H9 (cell line): ENCODE data around the gene TPP2. TPM values are rescaled to one million over a fixed set of nuclear protein-coding genes. Genes with fewer than 3 reads are reported as not detected.

ENCODE experiments used
- DNase-seq: peaks from one replicate; pipeline ENCODE4 v3.0.0-alpha.2; 2017
- H2AFZ ChIP-seq: one replicate; pipeline ENCODE4 v1.6.1; 2013; ENCODE audit warnings: mild to moderate bottlenecking, low read length, control low read depth, moderate library complexity
- H2AK5ac ChIP-seq: 2 replicates; pipeline ENCODE4 v1.6.1; 2013; ENCODE audit warnings: low read length, control low read depth, mixed read lengths; ENCODE audit not compliant: insufficient read length
- H2BK120ac ChIP-seq: one replicate; pipeline ENCODE4 v1.6.1; 2013; ENCODE audit warnings: low read depth, mild to moderate bottlenecking, low read length, control low read depth, inconsistent platforms; ENCODE audit not compliant: poor library complexity, severe bottlenecking
- H2BK12ac ChIP-seq: 2 replicates; pipeline ENCODE4 v1.6.1; 2013; ENCODE audit warnings: low read length, control low read depth, mixed read lengths, low read depth; ENCODE audit not compliant: insufficient read length
- H2BK15ac ChIP-seq: 2 replicates; pipeline ENCODE4 v1.6.1; 2013; ENCODE audit warnings: low read depth, low read length, control low read depth
- H2BK20ac ChIP-seq: one replicate; pipeline ENCODE4 v1.6.1; 2013; ENCODE audit warnings: low read depth, mild to moderate bottlenecking, low read length, control low read depth, inconsistent platforms; ENCODE audit not compliant: poor library complexity, severe bottlenecking
- H2BK5ac ChIP-seq: 2 replicates; pipeline ENCODE4 v1.6.1; 2013; ENCODE audit warnings: low read length, control low read depth, mixed read lengths; ENCODE audit not compliant: insufficient read length
- H3K14ac ChIP-seq: 2 replicates; pipeline ENCODE4 v1.6.1; 2013; ENCODE audit warnings: low read length, control low read depth; ENCODE audit not compliant: insufficient read depth
- H3K18ac ChIP-seq: 2 replicates; pipeline ENCODE4 v1.6.1; 2013; ENCODE audit warnings: low read depth, mild to moderate bottlenecking, mixed read lengths, low read length, control low read depth; ENCODE audit not compliant: insufficient read length
- H3K23ac ChIP-seq: 2 replicates; pipeline ENCODE4 v1.6.1; 2013; ENCODE audit warnings: low read length, control low read depth, mixed read lengths, low read depth; ENCODE audit not compliant: insufficient read length
- H3K23me2 ChIP-seq: 2 replicates; pipeline ENCODE4 v1.6.1; 2013; ENCODE audit warnings: low read depth, mild to moderate bottlenecking, mixed read lengths, low read length, control low read depth; ENCODE audit not compliant: insufficient read length, poor library complexity, severe bottlenecking
- H3K27ac ChIP-seq: 2 replicates; pipeline ENCODE4 v1.5.1; 2013; ENCODE audit warnings: low read length, control low read depth, mixed read lengths, low read depth; ENCODE audit not compliant: insufficient read length
- H3K27me3 ChIP-seq: 2 replicates; pipeline ENCODE4 v1.6.1; 2013; ENCODE audit warnings: low read length, control low read depth, inconsistent platforms; ENCODE audit not compliant: insufficient read depth
- H3K4ac ChIP-seq: 2 replicates; pipeline ENCODE4 v1.6.1; 2013; ENCODE audit warnings: low read depth, mild to moderate bottlenecking, control low read depth, inconsistent platforms, low read length, moderate library complexity
- H3K4me1 ChIP-seq: 2 replicates; pipeline ENCODE4 v1.6.1; 2013; ENCODE audit warnings: low read length, control low read depth, inconsistent platforms; ENCODE audit not compliant: insufficient read depth
- H3K4me2 ChIP-seq: 2 replicates; pipeline ENCODE4 v1.6.1; 2013; ENCODE audit warnings: low read length, control low read depth, mixed read lengths; ENCODE audit not compliant: insufficient read length, insufficient read depth
- H3K56ac ChIP-seq: 2 replicates; pipeline ENCODE4 v1.6.1; 2013; ENCODE audit warnings: low read depth, mild to moderate bottlenecking, mixed read lengths, low read length, control low read depth; ENCODE audit not compliant: insufficient read length
- H3K79me1 ChIP-seq: 2 replicates; pipeline ENCODE4 v1.6.1; 2013; ENCODE audit warnings: low read depth, mild to moderate bottlenecking, moderate library complexity, low read length, control low read depth, inconsistent platforms; ENCODE audit not compliant: insufficient read depth, poor library complexity, severe bottlenecking
- H3K79me2 ChIP-seq: 2 replicates; pipeline ENCODE4 v1.6.1; 2013; ENCODE audit warnings: low read length, control low read depth, inconsistent platforms; ENCODE audit not compliant: insufficient read depth
- H3K9ac ChIP-seq: 2 replicates; pipeline ENCODE4 v1.6.1; 2013; ENCODE audit warnings: low read length, control low read depth, mixed read lengths; ENCODE audit not compliant: insufficient read length; ENCODE audit errors: extremely low read depth
- H3K9me3 ChIP-seq: one replicate; pipeline ENCODE4 v1.6.1; 2013; ENCODE audit warnings: low read depth, low read length, inconsistent platforms; ENCODE audit not compliant: control insufficient read depth
- H3T11ph ChIP-seq: one replicate; pipeline ENCODE4 v1.6.1; 2013; ENCODE audit warnings: mild to moderate bottlenecking, low read length, control low read depth, inconsistent platforms
- H4K20me1 ChIP-seq: one replicate; pipeline ENCODE4 v1.6.1; 2013; ENCODE audit not compliant: control insufficient read depth, insufficient read length, insufficient read depth
- H4K5ac ChIP-seq: 2 replicates; pipeline ENCODE4 v1.6.1; 2013; ENCODE audit warnings: low read depth, mild to moderate bottlenecking, mixed read lengths, low read length, control low read depth; ENCODE audit not compliant: insufficient read length
- H4K8ac ChIP-seq: replicated peaks from 2 replicates; pipeline ENCODE4 v1.6.1; 2013; ENCODE audit warnings: low read length, control low read depth, mixed read lengths, low read depth; ENCODE audit not compliant: insufficient read length
- H4K91ac ChIP-seq: 2 replicates; pipeline ENCODE4 v1.6.1; 2013; ENCODE audit warnings: low read depth, mild to moderate bottlenecking, moderate library complexity, mixed read lengths, low read length, control low read depth; ENCODE audit not compliant: insufficient read length
- H3K27ac Mint-ChIP-seq, 3 experiments: 2 replicates in 2 of 3; 3 replicates in 1 of 3; pipeline ENCODE4 v1.8.0; 2020 to 2021; ENCODE audit warnings: mixed read lengths in 3 of 3, mild to moderate bottlenecking in 1 of 3, moderate library complexity in 1 of 3
- H3K27me3 Mint-ChIP-seq: 2 replicates; pipeline ENCODE4 v1.8.0; 2021; ENCODE audit warnings: low read depth, mild to moderate bottlenecking, moderate library complexity, mixed read lengths
- H3K36me3 Mint-ChIP-seq, 3 experiments: 2 replicates in 2 of 3; 3 replicates in 1 of 3; pipeline ENCODE4 v1.8.0; 2020 to 2021; ENCODE audit warnings: low read depth in 3 of 3, mixed read lengths in 3 of 3; ENCODE audit not compliant: insufficient read depth in 1 of 3
- H3K4me1 Mint-ChIP-seq, 2 experiments: 2 replicates each; pipeline ENCODE4 v1.8.0; 2020; ENCODE audit warnings: mixed read lengths in 2 of 2
- H3K4me3 Mint-ChIP-seq, 2 experiments: 2 replicates in 1 of 2; 3 replicates in 1 of 2; pipeline ENCODE4 v1.8.0; 2020 to 2021; ENCODE audit warnings: mild to moderate bottlenecking in 2 of 2, mixed read lengths in 2 of 2, moderate library complexity in 1 of 2
- H3K9me3 Mint-ChIP-seq, 2 experiments: 2 replicates in 1 of 2; 3 replicates in 1 of 2; pipeline ENCODE4 v1.8.0; 2020; ENCODE audit warnings: mild to moderate bottlenecking in 2 of 2, mixed read lengths in 2 of 2, moderate library complexity in 1 of 2
- WGBS: extraction: QIAGEN DNeasy Blood & Tissue Kit; methylation state at CpG from one replicate; pipeline ENCODE4 v1.1.7; 2013; ENCODE audit warnings: missing lambda C conversion rate, low lambda C conversion rate, mixed read lengths; ENCODE audit not compliant: insufficient read length; ENCODE audit errors: extremely low coverage; 5-methylcytosine and 5-hydroxymethylcytosine counted together
- total RNA-seq: library from RNA; stranded (reverse); gene quantifications from 2 replicates; pipeline ENCODE4 v1.2.1, GENCODE V29; 2021
- TF ChIP-seq, protein P1 (sequence below): fragments of 200-600 bp; sonication (generic); conservative IDR thresholded peaks from 3 replicates; pipeline ENCODE4 v1.8.0; 2021; ENCODE audit warnings: antibody characterized with exemption, mild to moderate bottlenecking

Gene TPP2
- total RNA-seq, 1 experiment from 2014 or later: 63.5 TPM

DNA sequence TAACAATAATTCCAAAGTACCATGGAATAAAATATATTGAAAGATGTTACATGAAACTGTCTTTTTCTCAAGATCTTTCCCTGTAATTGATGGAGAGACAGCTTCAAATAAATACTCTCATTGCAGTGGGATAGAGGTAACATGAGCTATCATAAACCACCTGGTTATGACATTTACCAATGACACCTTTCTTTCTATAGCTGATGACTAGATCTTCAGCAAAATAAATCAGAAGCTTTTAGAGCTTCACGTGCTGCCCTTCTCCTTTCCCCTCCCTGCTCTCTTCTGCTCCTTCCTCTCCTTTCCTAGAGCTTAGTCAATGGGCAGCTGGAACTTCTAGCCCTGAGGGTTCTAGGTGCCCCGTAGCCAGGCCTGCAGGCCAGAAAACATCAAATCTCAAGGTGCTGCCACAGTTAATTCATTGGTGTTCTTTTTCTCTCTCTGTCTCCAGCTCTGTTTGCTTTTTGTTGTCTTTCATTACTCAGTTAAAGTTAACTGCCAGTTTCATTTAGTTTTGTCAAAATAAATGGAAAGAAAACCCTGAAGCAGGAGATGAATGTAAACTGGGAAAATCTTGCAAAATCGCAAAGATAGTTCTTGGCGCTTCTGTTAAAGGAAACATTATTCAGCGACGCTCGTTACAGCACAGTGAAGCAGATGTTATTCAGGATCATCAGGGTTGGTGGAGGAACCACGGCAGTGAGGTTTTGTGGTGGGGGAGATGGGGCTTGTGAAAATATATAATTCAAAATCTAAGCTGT lies 106.4 kb downstream of the TPP2 start:
- Histone ChIP-seq H3K56ac (no peak overlapping the region), H3K4me1 (peaks cover 2% of the 10 kb centered on the region; the same call in 1 of the 2 replicates), H2AK5ac (no peak overlapping the region), H4K5ac (no peak overlapping the region), H3K27ac (no peak overlapping the region), H2BK120ac (no peak overlapping the region), H3K4ac (no peak overlapping the region), H3K27me3 (no peaks in the 10 kb centered on the region), H2BK15ac (no peak overlapping the region), H3K23me2 (no peaks in the 10 kb centered on the region), H3K23ac (no peak overlapping the region), H3K79me2 (no peaks in the 10 kb centered on the region), H2BK5ac (no peak overlapping the region), H3K9ac (no peak overlapping the region), H2AFZ (no peak overlapping the region), H3K9me3 (no peaks in the 10 kb centered on the region), H2BK12ac (no peak overlapping the region), H4K8ac (no peak overlapping the region), H3K14ac (no peak overlapping the region), H2BK20ac (no peak overlapping the region), H3T11ph (no peak overlapping the region), H4K20me1 (no peaks in the 10 kb centered on the region), H3K79me1 (no peaks in the 10 kb centered on the region), H4K91ac (no peak overlapping the region), H3K18ac (no peak overlapping the region), H3K4me2 (no peak overlapping the region)
- WGBS: no CpG with 5 or more reads among the region's 8 CpGs
- TF ChIP-seq, protein P1, sequence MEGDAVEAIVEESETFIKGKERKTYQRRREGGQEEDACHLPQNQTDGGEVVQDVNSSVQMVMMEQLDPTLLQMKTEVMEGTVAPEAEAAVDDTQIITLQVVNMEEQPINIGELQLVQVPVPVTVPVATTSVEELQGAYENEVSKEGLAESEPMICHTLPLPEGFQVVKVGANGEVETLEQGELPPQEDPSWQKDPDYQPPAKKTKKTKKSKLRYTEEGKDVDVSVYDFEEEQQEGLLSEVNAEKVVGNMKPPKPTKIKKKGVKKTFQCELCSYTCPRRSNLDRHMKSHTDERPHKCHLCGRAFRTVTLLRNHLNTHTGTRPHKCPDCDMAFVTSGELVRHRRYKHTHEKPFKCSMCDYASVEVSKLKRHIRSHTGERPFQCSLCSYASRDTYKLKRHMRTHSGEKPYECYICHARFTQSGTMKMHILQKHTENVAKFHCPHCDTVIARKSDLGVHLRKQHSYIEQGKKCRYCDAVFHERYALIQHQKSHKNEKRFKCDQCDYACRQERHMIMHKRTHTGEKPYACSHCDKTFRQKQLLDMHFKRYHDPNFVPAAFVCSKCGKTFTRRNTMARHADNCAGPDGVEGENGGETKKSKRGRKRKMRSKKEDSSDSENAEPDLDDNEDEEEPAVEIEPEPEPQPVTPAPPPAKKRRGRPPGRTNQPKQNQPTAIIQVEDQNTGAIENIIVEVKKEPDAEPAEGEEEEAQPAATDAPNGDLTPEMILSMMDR: no peak
- Mint-ChIP-seq H3K4me3 (no peak overlapping the region), H3K36me3 (peaks cover 0 to 4% (median 3%) of the 10 kb centered on the region in 3 experiments; a peak in 2 of 7 replicates), H3K9me3 (peaks cover 4 to 6% of the 10 kb centered on the region in 2 experiments), H3K4me1 (peaks cover 0 to 7% of the 10 kb centered on the region in 2 experiments; a peak in 2 of 4 replicates), H3K27ac (peak overlapping the region in 1 of 3 experiments; percentile 62; a peak in 2 of 7 replicates), H3K27me3 (no peaks in the 10 kb centered on the region)
- DNase-seq: no peak
